Measurements from ENCODE around the gene SHISA9.

GRCh38 chr16:12891836-12892235, 9.6 kb upstream of the SHISA9 start:
- TF ChIP-seq, protein P1, sequence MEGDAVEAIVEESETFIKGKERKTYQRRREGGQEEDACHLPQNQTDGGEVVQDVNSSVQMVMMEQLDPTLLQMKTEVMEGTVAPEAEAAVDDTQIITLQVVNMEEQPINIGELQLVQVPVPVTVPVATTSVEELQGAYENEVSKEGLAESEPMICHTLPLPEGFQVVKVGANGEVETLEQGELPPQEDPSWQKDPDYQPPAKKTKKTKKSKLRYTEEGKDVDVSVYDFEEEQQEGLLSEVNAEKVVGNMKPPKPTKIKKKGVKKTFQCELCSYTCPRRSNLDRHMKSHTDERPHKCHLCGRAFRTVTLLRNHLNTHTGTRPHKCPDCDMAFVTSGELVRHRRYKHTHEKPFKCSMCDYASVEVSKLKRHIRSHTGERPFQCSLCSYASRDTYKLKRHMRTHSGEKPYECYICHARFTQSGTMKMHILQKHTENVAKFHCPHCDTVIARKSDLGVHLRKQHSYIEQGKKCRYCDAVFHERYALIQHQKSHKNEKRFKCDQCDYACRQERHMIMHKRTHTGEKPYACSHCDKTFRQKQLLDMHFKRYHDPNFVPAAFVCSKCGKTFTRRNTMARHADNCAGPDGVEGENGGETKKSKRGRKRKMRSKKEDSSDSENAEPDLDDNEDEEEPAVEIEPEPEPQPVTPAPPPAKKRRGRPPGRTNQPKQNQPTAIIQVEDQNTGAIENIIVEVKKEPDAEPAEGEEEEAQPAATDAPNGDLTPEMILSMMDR (IDR thresholded peaks at IDR 0.05 in 4 of 5, conservative IDR thresholded peaks at IDR 0.05 in 1 of 5): no peak
- no peak for TF ChIP-seq POLR2A (IDR thresholded peaks at IDR 0.05)
